HepG2 (cell line): ENCODE data around the gene PLCL1. TPM values are rescaled to one million over a fixed set of nuclear protein-coding genes. Genes with fewer than 3 reads are reported as not detected.

Experiments used
- KIAA2018 ChIP-seq: sonication (generic); formaldehyde crosslinking; IDR thresholded peaks from 2 replicates; pipeline ENCODE4 v1.5.0; 2020; ENCODE audit warnings: mild to moderate bottlenecking, missing genetic modification reagents, borderline replicate concordance
- MEIS1 ChIP-seq: sonication (generic); formaldehyde crosslinking; IDR thresholded peaks from 2 replicates; pipeline ENCODE4 v1.9.0; 2021; ENCODE audit warnings: mild to moderate bottlenecking, missing genetic modification reagents, moderate library complexity, borderline replicate concordance
- RARA ChIP-seq: IDR thresholded peaks from 2 replicates; pipeline ENCODE4 v1.6.1; 2016; ENCODE audit warnings: missing genetic modification reagents, missing compliant biosample characterization
- ZNF362 ChIP-seq: sonication (generic); formaldehyde crosslinking; IDR thresholded peaks from 2 replicates; pipeline ENCODE4 v1.4.0; 2020; ENCODE audit warnings: missing genetic modification reagents, mild to moderate bottlenecking, borderline replicate concordance
- polyA plus RNA-seq, 8 experiments: library from polyadenylated mRNA; depleted of rRNA in 3 of 8; stranded (reverse) in 7 of 8; unstranded in 1 of 8; fragments of >200 nt; fragmentation: Illumina TruSeq in 4 of 8; extraction: Trizol in 4 of 8; gene quantifications; 2 replicates each; pipeline versions ENCODE4 v1.2.1 to v1.2.3, GENCODE V29; 2011 to 2016; ENCODE audit warnings: low read depth in 4 of 8, missing spikeins in 1 of 8, mixed read lengths in 1 of 8; ENCODE audit not compliant: insufficient read depth in 1 of 8
- total RNA-seq, 5 experiments: library from RNA; depleted of rRNA; stranded (reverse); fragments of >200 nt; fragmentation: Illumina TruSeq; extraction: Trizol; gene quantifications; 2 replicates each; pipeline ENCODE4 v1.2.3, GENCODE V29; 2016; ENCODE audit warnings: low read depth in 1 of 5

Gene PLCL1
- total and polyA plus RNA-seq, 2 of the 13 experiments (the other 11 are each of a cell fraction or from before 2014, with no cell fraction given) = not detected

GRCh38 chr2:197847651-197848401 is 43.4 kb downstream of the PLCL1 start (continued):
- TF ChIP-seq KIAA2018 (CRISPR knock-in tag) (no peak), MEIS1 (CRISPR knock-in tag) (no peak), RARA (CRISPR knock-in tag) (no peak), ZNF362 (CRISPR knock-in tag) (no peak)
